K562 (cell line): ENCODE results near the gene NEK2. TPM values are rescaled to one million over a fixed set of nuclear protein-coding genes. Genes with fewer than 3 reads are reported as not detected.

Experiments
- AFF4 ChIP-seq: sonication (generic); formaldehyde crosslinking; IDR thresholded peaks from 2 replicates; pipeline ENCODE4 v1.8.0; 2023; ENCODE audit warnings: mild to moderate bottlenecking, missing genetic modification reagents
- CBX5 ChIP-seq: IDR thresholded peaks from 2 replicates; pipeline ENCODE4 v1.6.1; 2014; ENCODE audit warnings: low read depth, borderline replicate concordance
- ELF1 ChIP-seq: fragments of 200-800 bp; sonication (Bioruptor generic); IDR thresholded peaks from 2 replicates; pipeline ENCODE4 v1.6.1; 2016; ENCODE audit warnings: missing genetic modification characterization, missing compliant biosample characterization
- FOXA1 ChIP-seq: fragments of 450-650 bp; IDR thresholded peaks from 2 replicates; pipeline ENCODE4 v1.6.1; 2016; ENCODE audit warnings: mild to moderate bottlenecking, borderline replicate concordance
- FOXJ2 ChIP-seq: fragments of 200-800 bp; sonication (Bioruptor generic); IDR thresholded peaks from 2 replicates; pipeline ENCODE4 v1.6.1; 2016; ENCODE audit warnings: missing genetic modification characterization, missing compliant biosample characterization
- HNRNPH1 ChIP-seq: fragments of 200-400 bp; formaldehyde crosslinking; optimal IDR thresholded peaks from 2 replicates; pipeline ENCODE3; 2017; ENCODE audit warnings: low read depth, mild to moderate bottlenecking, low read length, moderate library complexity
- JUN ChIP-seq, 2 experiments: sonication (generic) in 1 of 2; formaldehyde crosslinking in 1 of 2; IDR thresholded peaks; 2 replicates each; pipeline versions ENCODE4 v1.6.1 to v1.8.0; 2012 to 2022; ENCODE audit warnings: borderline replicate concordance in 2 of 2, mild to moderate bottlenecking in 2 of 2, improper control_type of control experiment in 1 of 2, low read depth in 1 of 2, low read length in 1 of 2, missing genetic modification reagents in 1 of 2
- KAT7 ChIP-seq: sonication (generic); formaldehyde crosslinking; IDR thresholded peaks from 2 replicates; pipeline ENCODE4 v1.8.0; 2022; ENCODE audit warnings: missing genetic modification reagents, mild to moderate bottlenecking, borderline replicate concordance
- KHSRP ChIP-seq: fragments of 450-650 bp; IDR thresholded peaks from 2 replicates; pipeline ENCODE4 v1.6.1; 2017
- MLX ChIP-seq, 2 experiments: fragments of 450-650 bp in 1 of 2; sonication (generic) in 1 of 2; formaldehyde crosslinking; conservative IDR thresholded peaks; 2 replicates each; pipeline versions ENCODE4 v1.4.0 to v1.8.1; 2020 to 2022; ENCODE audit warnings: mild to moderate bottlenecking in 1 of 2, missing genetic modification reagents in 1 of 2
- NELFE ChIP-seq: IDR thresholded peaks from 2 replicates; pipeline ENCODE4 v1.6.1; 2011; ENCODE audit warnings: mild to moderate bottlenecking; ENCODE audit not compliant: insufficient read depth, insufficient read length
- PTBP1 ChIP-seq: fragments of 200-400 bp; formaldehyde crosslinking; IDR thresholded peaks from 2 replicates; pipeline ENCODE4 v1.6.1; 2017; ENCODE audit warnings: low read depth, low read length
- RFX7 ChIP-seq: fragments of 250-450 bp; sonication (Bioruptor Pico); IDR thresholded peaks from 2 replicates; pipeline ENCODE4 v1.5.1; 2021; ENCODE audit warnings: mild to moderate bottlenecking
- TSC22D4 ChIP-seq: fragments of 450-650 bp; IDR thresholded peaks from 2 replicates; pipeline ENCODE4 v1.6.1; 2016; ENCODE audit warnings: missing genetic modification characterization, missing biosample characterization, control low read depth
- ZBTB1 ChIP-seq: sonication (generic); formaldehyde crosslinking; IDR thresholded peaks from 2 replicates; pipeline ENCODE4 v1.8.1; 2023; ENCODE audit warnings: missing genetic modification reagents, low read depth, mild to moderate bottlenecking, borderline replicate concordance
- ZBTB12 ChIP-seq: fragments of 250-450 bp; sonication (Bioruptor Pico); IDR thresholded peaks from 2 replicates; pipeline ENCODE4 v1.4.0; 2020
- ZBTB2 ChIP-seq: fragments of 450-650 bp; IDR thresholded peaks from 2 replicates; pipeline ENCODE4 v1.6.1; 2016; ENCODE audit warnings: antibody characterized with exemption
- ZNF133 ChIP-seq: fragments of 250-450 bp; sonication (Bioruptor Pico); IDR thresholded peaks from 2 replicates; pipeline ENCODE4 v1.4.0; 2020; ENCODE audit warnings: mild to moderate bottlenecking
- polyA plus RNA-seq, 8 experiments: library from polyadenylated mRNA; depleted of rRNA in 4 of 8; stranded (reverse) in 5 of 8; unstranded in 3 of 8; fragments of >200 nt; fragmentation: Nextera tagmentation in 2 of 8; fragmentation: Illumina TruSeq in 1 of 8; extraction: Ambion mirVana in 2 of 8; extraction: Trizol in 1 of 8; gene quantifications; 2 replicates each; pipeline versions ENCODE4 v1.2.1 to v1.2.3, GENCODE V29; 2011 to 2014; ENCODE audit warnings: inconsistent platforms in 1 of 8, missing spikeins in 1 of 8
- total RNA-seq, 7 experiments: library from RNA; depleted of rRNA in 6 of 7; stranded (reverse); fragments of >200 nt in 6 of 7; fragmentation: Illumina TruSeq in 2 of 7; extraction: Trizol in 2 of 7; gene quantifications; 2 replicates each; pipeline versions ENCODE4 v1.2.1 to v1.2.3, GENCODE V29; 2011 to 2021; ENCODE audit warnings: low replicate concordance in 1 of 7

NEK2 gene
- total and polyA plus RNA-seq, 9 of the 15 experiments (the other 6 are each of a cell fraction or from before 2014, with no cell fraction given) = 30.0 to 74.7 (median 66.4) TPM

- TF ChIP-seq PTBP1 = no peak
- no peak for TF ChIP-seq TSC22D4 (tag)
- TF ChIP-seq HNRNPH1 = no peak
- TF ChIP-seq ELF1 (tag) = 0 out of 2 replicates have a peak, but pooled peaks have one; percentile 24
- no peak for TF ChIP-seq RFX7 (CRISPR knock-in tag)
- TF ChIP-seq NELFE = no peak
- TF ChIP-seq MLX (CRISPR knock-in tag; conservative IDR thresholded peaks at IDR 0.05) = no peak
- TF ChIP-seq KAT7 = no peak
- no peak for TF ChIP-seq JUN (IDR thresholded peaks at IDR 0.05; ENCODE audit: borderline replicate concordance, low read depth, low read length)
- no peak for TF ChIP-seq JUN (CRISPR knock-in tag; IDR thresholded peaks at IDR 0.05; ENCODE audit: borderline replicate concordance)
- peak; percentile 79 for TF ChIP-seq ZBTB2
- no peak for TF ChIP-seq ZBTB12 (CRISPR knock-in tag)
- TF ChIP-seq ZNF133 (CRISPR knock-in tag) = no peak
- TF ChIP-seq ZBTB1 (CRISPR knock-in tag) = no peak
- TF ChIP-seq AFF4 (CRISPR knock-in tag) = no peak
- TF ChIP-seq CBX5 = no peak
- TF ChIP-seq FOXJ2 = no peak
- TF ChIP-seq FOXA1 = no peak
- TF ChIP-seq KHSRP = no peak
Measured at GRCh38 chr1:211680752-211681327, 5.4 kb upstream of the NEK2 start (continued).
